MM.1S (cell line): ENCODE data around the gene PLBD2.

ENCODE experiments used
- DNase-seq: peaks from one replicate; pipeline ENCODE4 v3.0.0-alpha.2; 2015
- H2AFZ ChIP-seq: fragments of 300-600 bp; sonication (generic); 2 replicates; pipeline ENCODE4 v1.6.0; 2016; ENCODE audit warnings: antibody characterized with exemption, low read length
- H3F3A ChIP-seq: fragments of 300-600 bp; sonication (generic); 2 replicates; pipeline ENCODE4 v1.6.1; 2016; ENCODE audit warnings: mild to moderate bottlenecking, antibody characterized with exemption, low read length, moderate library complexity, mixed read lengths; ENCODE audit not compliant: insufficient read depth
- H3K27ac ChIP-seq: fragments of 300-600 bp; sonication (generic); 2 replicates; pipeline ENCODE4 v1.5.1; 2016; ENCODE audit warnings: mild to moderate bottlenecking, low read length
- H3K27me3 ChIP-seq: fragments of 300-600 bp; sonication (generic); replicated peaks from 2 replicates; pipeline ENCODE4 v1.6.0; 2016; ENCODE audit warnings: low read length; ENCODE audit not compliant: insufficient read depth
- H3K36me3 ChIP-seq: fragments of 300-600 bp; sonication (generic); replicated peaks from 2 replicates; pipeline ENCODE4 v1.6.1; 2016; ENCODE audit warnings: mild to moderate bottlenecking, low read length, mixed read lengths; ENCODE audit not compliant: insufficient read depth
- H3K4me1 ChIP-seq: fragments of 300-600 bp; sonication (generic); 2 replicates; pipeline ENCODE4 v1.6.1; 2016; ENCODE audit warnings: low read length, mixed read lengths
- H3K4me2 ChIP-seq: fragments of 300-600 bp; sonication (generic); 2 replicates; pipeline ENCODE4 v1.6.0; 2016; ENCODE audit warnings: low read depth, low read length
- H3K4me3 ChIP-seq: fragments of 300-600 bp; sonication (generic); 2 replicates; pipeline ENCODE4 v1.5.1; 2016; ENCODE audit warnings: low read length, mixed read lengths
- H3K79me2 ChIP-seq: fragments of 300-600 bp; sonication (generic); 2 replicates; pipeline ENCODE4 v1.6.1; 2016; ENCODE audit warnings: mixed run types, low read length, mixed read lengths
- H3K9ac ChIP-seq: fragments of 300-600 bp; sonication (generic); 2 replicates; pipeline ENCODE4 v1.6.1; 2016; ENCODE audit warnings: low read length, mixed read lengths
- H3K9me2 ChIP-seq: fragments of 300-600 bp; sonication (generic); replicated peaks from 2 replicates; pipeline ENCODE4 v1.6.1; 2016; ENCODE audit warnings: mild to moderate bottlenecking, low read length, mixed read lengths; ENCODE audit not compliant: insufficient read depth
- H3K9me3 ChIP-seq: fragments of 300-600 bp; sonication (generic); replicated peaks from 2 replicates; pipeline ENCODE4 v1.6.1; 2016; ENCODE audit warnings: mild to moderate bottlenecking, low read length, mixed read lengths; ENCODE audit not compliant: insufficient read depth
- H4K20me1 ChIP-seq: fragments of 300-600 bp; sonication (generic); 2 replicates; pipeline ENCODE4 v1.6.1; 2016; ENCODE audit warnings: mild to moderate bottlenecking, low read length, moderate library complexity, mixed read lengths; ENCODE audit not compliant: insufficient read depth
- CTCF ChIP-seq: fragments of 300-600 bp; sonication (generic); IDR thresholded peaks from 2 replicates; pipeline ENCODE4 v1.5.1; 2016; ENCODE audit warnings: antibody characterized with exemption, low read length, mixed read lengths
- EZH2 ChIP-seq: fragments of 300-600 bp; sonication (generic); optimal IDR thresholded peaks from 2 replicates; pipeline ENCODE3; 2017; ENCODE audit warnings: low read depth, mild to moderate bottlenecking, antibody characterized with exemption, low read length, mixed read lengths
- EZH2phosphoT487 ChIP-seq: fragments of 300-600 bp; sonication (generic); IDR thresholded peaks from 2 replicates; pipeline ENCODE4 v1.6.1; 2018; ENCODE audit warnings: antibody characterized with exemption, low read length

PLBD2 gene

GRCh38 chr12:113390064-113391043, 32.0 kb downstream of the PLBD2 start:
- no peaks in the 10 kb centered on the region for H3F3A ChIP-seq
- H3K36me3 ChIP-seq = no peaks in the 10 kb centered on the region
- no peak overlapping the region for H3K27ac ChIP-seq
- H3K9ac ChIP-seq = no peak overlapping the region
- H3K4me3 ChIP-seq = no peak overlapping the region
- H3K4me2 ChIP-seq = no peak overlapping the region
- H3K27me3 ChIP-seq = no peaks in the 10 kb centered on the region
- no peaks in the 10 kb centered on the region for H3K79me2 ChIP-seq
- no peak for TF ChIP-seq CTCF
- TF ChIP-seq EZH2phosphoT487 = no peak
- no peak for TF ChIP-seq EZH2
- no peaks in the 10 kb centered on the region for H4K20me1 ChIP-seq
- no peak overlapping the region for H2AFZ ChIP-seq
- no peaks in the 10 kb centered on the region for H3K4me1 ChIP-seq
- H3K9me2 ChIP-seq = no peaks in the 10 kb centered on the region
- H3K9me3 ChIP-seq = no peaks in the 10 kb centered on the region
- no peak for DNase-seq

GRCh38 chr12:113391145-113391544, 32.8 kb downstream of the PLBD2 start:
- no peak overlapping the region for H2AFZ ChIP-seq
- no peak for DNase-seq
- no peak overlapping the region for H3K27ac ChIP-seq
- no peaks in the 10 kb centered on the region for H3K27me3 ChIP-seq
- TF ChIP-seq EZH2 = no peak
- no peak for TF ChIP-seq EZH2phosphoT487
- TF ChIP-seq CTCF = no peak
- H4K20me1 ChIP-seq = no peaks in the 10 kb centered on the region
- H3K4me1 ChIP-seq = no peaks in the 10 kb centered on the region
- H3K9me2 ChIP-seq = no peaks in the 10 kb centered on the region
- no peaks in the 10 kb centered on the region for H3K36me3 ChIP-seq
- H3K4me3 ChIP-seq = no peak overlapping the region
- H3K4me2 ChIP-seq = no peak overlapping the region
- H3F3A ChIP-seq = no peaks in the 10 kb centered on the region
- no peaks in the 10 kb centered on the region for H3K9me3 ChIP-seq
- no peaks in the 10 kb centered on the region for H3K79me2 ChIP-seq
- H3K9ac ChIP-seq = no peak overlapping the region

- no peak overlapping the region for H2AFZ ChIP-seq
- no peaks in the 10 kb centered on the region for H3K36me3 ChIP-seq
- H4K20me1 ChIP-seq = no peaks in the 10 kb centered on the region
- no peaks in the 10 kb centered on the region for H3K79me2 ChIP-seq
- H3K4me2 ChIP-seq = no peak overlapping the region
- DNase-seq = no peak
- no peak for TF ChIP-seq EZH2phosphoT487
- TF ChIP-seq CTCF = no peak
- no peak for TF ChIP-seq EZH2
- no peaks in the 10 kb centered on the region for H3F3A ChIP-seq
- no peaks in the 10 kb centered on the region for H3K9me3 ChIP-seq
- no peak overlapping the region for H3K27ac ChIP-seq
- H3K4me3 ChIP-seq = no peak overlapping the region
- no peaks in the 10 kb centered on the region for H3K4me1 ChIP-seq
- no peaks in the 10 kb centered on the region for H3K9me2 ChIP-seq
- H3K27me3 ChIP-seq = no peaks in the 10 kb centered on the region
- no peak overlapping the region for H3K9ac ChIP-seq
Measured at GRCh38 chr12:113391650-113392337, 33.4 kb downstream of the PLBD2 start.
